LNCaP clone FGC (cell line): ENCODE results near the gene COL27A1.

Experiments
- DNase-seq: peaks from one replicate; pipeline ENCODE4 v3.0.0-alpha.2; 2011; ENCODE audit warnings: low read depth
- H3K4me3 ChIP-seq: 2 replicates; pipeline ENCODE4 v1.5.1; 2011; ENCODE audit warnings: mild to moderate bottlenecking, low read depth, low read length, control low read depth
- TF ChIP-seq, protein P1 (sequence below): IDR thresholded peaks from 2 replicates; pipeline ENCODE4 v1.5.1; 2012; ENCODE audit warnings: mild to moderate bottlenecking; ENCODE audit not compliant: control insufficient read depth, insufficient read depth; ENCODE audit errors: extremely low read depth

COL27A1 gene

DNA sequence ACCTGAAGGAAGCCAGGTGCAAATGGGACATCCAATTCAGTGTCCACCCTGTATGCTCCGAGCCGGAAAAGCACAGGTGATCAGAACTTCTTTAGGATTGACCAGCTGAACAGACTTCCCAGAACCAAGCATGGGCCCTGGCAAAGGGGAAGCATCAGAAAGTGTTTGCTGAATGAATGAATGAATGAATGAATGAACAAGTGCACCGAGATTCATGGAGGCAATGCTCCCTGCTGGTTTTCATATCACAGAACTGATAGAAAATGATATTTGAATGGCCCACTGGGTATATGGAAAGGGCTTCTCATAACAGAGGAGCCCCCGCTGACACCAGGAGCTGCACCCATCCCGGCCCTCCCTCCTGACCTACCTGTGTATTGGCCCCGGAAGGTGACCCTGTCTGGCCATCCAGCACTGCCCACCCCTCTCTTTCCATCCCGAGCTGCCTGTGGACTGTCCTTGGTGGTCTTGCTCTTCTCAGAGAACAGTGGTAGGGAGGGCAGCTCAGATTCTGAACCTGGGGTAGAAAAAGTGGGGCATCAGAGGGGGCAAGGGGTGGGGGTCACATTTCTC, 190.2 kb downstream of the COL27A1 start:
- H3K4me3 ChIP-seq: no peak overlapping the region
- TF ChIP-seq, protein P1, sequence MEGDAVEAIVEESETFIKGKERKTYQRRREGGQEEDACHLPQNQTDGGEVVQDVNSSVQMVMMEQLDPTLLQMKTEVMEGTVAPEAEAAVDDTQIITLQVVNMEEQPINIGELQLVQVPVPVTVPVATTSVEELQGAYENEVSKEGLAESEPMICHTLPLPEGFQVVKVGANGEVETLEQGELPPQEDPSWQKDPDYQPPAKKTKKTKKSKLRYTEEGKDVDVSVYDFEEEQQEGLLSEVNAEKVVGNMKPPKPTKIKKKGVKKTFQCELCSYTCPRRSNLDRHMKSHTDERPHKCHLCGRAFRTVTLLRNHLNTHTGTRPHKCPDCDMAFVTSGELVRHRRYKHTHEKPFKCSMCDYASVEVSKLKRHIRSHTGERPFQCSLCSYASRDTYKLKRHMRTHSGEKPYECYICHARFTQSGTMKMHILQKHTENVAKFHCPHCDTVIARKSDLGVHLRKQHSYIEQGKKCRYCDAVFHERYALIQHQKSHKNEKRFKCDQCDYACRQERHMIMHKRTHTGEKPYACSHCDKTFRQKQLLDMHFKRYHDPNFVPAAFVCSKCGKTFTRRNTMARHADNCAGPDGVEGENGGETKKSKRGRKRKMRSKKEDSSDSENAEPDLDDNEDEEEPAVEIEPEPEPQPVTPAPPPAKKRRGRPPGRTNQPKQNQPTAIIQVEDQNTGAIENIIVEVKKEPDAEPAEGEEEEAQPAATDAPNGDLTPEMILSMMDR: no peak
- DNase-seq: no peak

DNA sequence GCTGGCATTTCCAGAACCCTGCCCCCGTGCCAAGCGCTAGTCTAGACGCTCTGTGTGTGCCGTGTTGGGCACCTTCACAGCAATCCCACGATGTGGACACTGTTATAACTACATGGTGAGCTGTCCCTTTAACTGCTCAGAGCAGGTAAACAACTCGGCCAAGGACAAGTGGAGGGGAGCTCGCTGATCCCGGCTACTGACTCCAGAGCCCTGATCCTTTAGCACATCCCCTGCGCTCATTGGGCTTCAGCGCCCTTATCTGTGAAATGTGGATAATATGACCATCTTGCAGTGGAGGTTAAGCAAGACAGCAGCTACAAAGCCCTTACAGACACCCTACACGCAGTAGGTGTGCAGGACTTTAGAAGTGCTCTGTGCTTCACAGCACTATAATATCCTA, 190.8 kb downstream of the COL27A1 start:
- no peak overlapping the region for H3K4me3 ChIP-seq
- DNase-seq: no peak
- TF ChIP-seq, protein P1: no peak

GRCh38 chr9:114347675-114348074, 192.3 kb downstream of the COL27A1 start:
- DNase-seq: no peak
- TF ChIP-seq, protein P1: no peak
- H3K4me3 ChIP-seq: no peak overlapping the region

DNA sequence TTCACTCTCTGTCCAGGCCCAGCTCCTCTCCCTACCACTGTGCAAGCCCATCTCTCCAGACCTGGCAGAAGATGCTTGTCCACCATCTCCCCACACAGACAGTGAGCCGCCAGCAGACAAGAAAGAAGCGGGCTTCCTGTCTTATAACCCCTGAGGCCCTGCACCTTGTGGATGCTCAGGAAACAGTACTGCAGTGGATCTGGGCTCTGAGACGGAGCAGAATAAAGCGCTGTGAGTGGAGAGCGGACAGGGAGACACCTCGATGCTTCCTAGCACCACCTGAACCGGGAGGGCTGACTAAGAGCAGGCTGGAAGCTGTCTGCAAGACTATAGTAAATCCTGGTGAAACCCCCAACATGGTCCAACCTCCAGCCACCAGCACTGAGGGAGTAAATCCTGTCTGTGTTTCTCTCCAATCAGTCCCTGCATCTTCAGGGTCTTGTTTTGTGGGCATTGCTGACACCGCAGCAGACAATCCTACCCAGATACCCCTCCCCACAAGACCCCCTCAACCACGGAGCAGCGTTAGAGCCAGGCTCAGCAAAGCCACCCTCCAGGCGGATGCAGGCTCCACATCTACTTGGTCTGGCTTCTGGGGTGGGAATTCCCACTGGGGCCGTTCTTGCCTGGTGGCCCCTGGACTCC, 193.0 kb downstream of the COL27A1 start:
- TF ChIP-seq, protein P1: no peak
- no peak overlapping the region for H3K4me3 ChIP-seq
- DNase-seq: no peak

DNA sequence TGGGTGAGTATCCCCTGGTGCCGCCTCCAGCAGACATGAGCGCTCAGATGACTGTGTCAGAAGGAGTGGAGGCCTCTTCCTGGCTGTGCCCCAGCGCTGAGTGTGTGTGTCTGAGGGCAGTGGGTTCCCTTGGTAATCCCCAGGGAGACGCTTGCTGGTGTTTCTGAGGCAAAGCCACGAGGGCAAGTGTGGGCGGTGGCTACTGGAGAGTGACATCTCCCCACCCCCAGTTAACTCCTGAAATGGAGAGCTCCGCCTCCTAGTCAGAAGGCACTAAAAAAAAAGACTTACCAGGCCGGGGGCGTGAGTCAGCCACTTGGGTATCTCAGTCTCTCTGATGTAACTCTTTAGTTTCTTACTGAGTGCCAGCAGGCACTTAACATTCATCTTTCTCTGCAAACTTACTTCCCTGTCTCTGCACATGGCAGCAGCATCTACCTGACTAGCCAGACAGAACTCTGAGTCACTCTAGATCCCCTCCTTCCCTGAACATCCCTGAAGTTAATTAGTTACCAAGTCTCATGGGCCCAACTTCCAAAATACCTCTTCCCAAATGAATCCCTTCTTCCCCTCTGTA, 193.7 kb downstream of the COL27A1 start:
- no peak for DNase-seq
- TF ChIP-seq, protein P1: no peak
- no peak overlapping the region for H3K4me3 ChIP-seq

- H3K4me3 ChIP-seq: no peak overlapping the region
- TF ChIP-seq, protein P1: no peak
- DNase-seq: no peak
These were observed 194.6 kb downstream of the COL27A1 start for GRCh38 chr9:114349713-114350480.
